Upper lobe of left lung (tissue), 6 donors: ENCODE measurements around the gene IPMK. TPM values are rescaled to one million over a fixed set of nuclear protein-coding genes. Genes with fewer than 3 reads are reported as not detected.

ENCODE experiments used
- ATAC-seq, 2 donors: fragments of 200-7000 bp; cut with Tn5 transposase; one replicate each; pipeline ENCODE4 v1.9.1; 2022; ENCODE audit warnings: mild to moderate bottlenecking in 2 of 2, moderate library complexity in 2 of 2; ENCODE audit not compliant: low FRiP score in 2 of 2
- DNase-seq, 2 donors: peaks; one replicate each; pipeline ENCODE4 v3.0.0-alpha.2; 2019 to 2020
- H3K27ac ChIP-seq, 4 donors: fragments of 200-600 bp; sonication (generic); one replicate each; pipeline ENCODE4 v1.5.1; 2016 to 2019
- H3K27me3 ChIP-seq, 4 donors: fragments of 200-600 bp; sonication (generic); one replicate each; pipeline ENCODE4 v1.5.1; 2017 to 2019
- H3K36me3 ChIP-seq, 4 donors: fragments of 200-600 bp; sonication (generic); one replicate each; pipeline ENCODE4 v1.5.1; 2016 to 2019
- H3K4me1 ChIP-seq, 4 donors: fragments of 200-600 bp; sonication (generic); one replicate each; pipeline ENCODE4 v1.5.1; 2018 to 2019
- H3K4me3 ChIP-seq, 4 donors: fragments of 200-600 bp; sonication (generic); one replicate each; pipeline ENCODE4 v1.5.1; 2017 to 2019; ENCODE audit warnings: mild to moderate bottlenecking in 2 of 4, moderate library complexity in 1 of 4
- H3K9me3 ChIP-seq, 4 donors: fragments of 200-600 bp; sonication (generic); one replicate each; pipeline ENCODE4 v1.5.1; 2018 to 2019
- CTCF ChIP-seq, 6 experiments: fragments of 450-650 bp in 4 of 6; fragments of 200-600 bp in 2 of 6; sonication (generic) in 2 of 6; IDR thresholded peaks; one replicate each; pipeline ENCODE4 v1.5.1; 2016 to 2019; ENCODE audit warnings: antibody characterized with exemption in 6 of 6
- EP300 ChIP-seq, 4 donors: sonication (generic); formaldehyde crosslinking; IDR thresholded peaks; one replicate each; pipeline ENCODE4 v1.5.1; 2017; ENCODE audit warnings: antibody characterized with exemption in 4 of 4, control low read depth in 2 of 4
- POLR2A ChIP-seq, 4 donors: fragments of 450-650 bp; IDR thresholded peaks; one replicate each; pipeline ENCODE4 v1.5.1; 2016 to 2017; ENCODE audit warnings: antibody characterized with exemption in 4 of 4, mild to moderate bottlenecking in 2 of 4
- POLR2AphosphoS5 ChIP-seq, 2 donors: sonication (generic); formaldehyde crosslinking; IDR thresholded peaks; one replicate each; pipeline ENCODE4 v1.5.1; 2017; ENCODE audit warnings: antibody characterized with exemption in 2 of 2
- WGBS, 2 donors: methylation state at CpG; one replicate each; pipeline ENCODE4 v1.1.5; 2017 to 2018; 5-methylcytosine and 5-hydroxymethylcytosine counted together
- total RNA-seq, 6 donors: library from RNA; depleted of rRNA in 4 of 6; stranded (reverse); fragments of >200 nt in 4 of 6; gene quantifications; one replicate each; pipeline versions ENCODE4 v1.1.0 to v1.2.1, GENCODE V29; 2016 to 2021
- donor health status: DM: no; HTN: no; CAD: no; lungs with moderate emphysema.
- donor health status: DM: no; HTN: yes; CAD: no; lungs with severe emphysema.

Gene IPMK
- total RNA-seq, 6 donors from 2014 or later, result 2.6 to 10.7 (median 5.7) TPM

GRCh38 chr10:58304099-58304633, 36.5 kb upstream of the IPMK start:
- no peaks in the 10 kb centered on the region for H3K27me3 ChIP-seq
- WGBS, 2 donors, result 83 to 85% methylated on average over 3 of the region's 3 CpGs
- no peak overlapping the region for H3K4me3 ChIP-seq
- H3K27ac ChIP-seq, result no peak overlapping the region
- no peaks in the 10 kb centered on the region for H3K9me3 ChIP-seq
- TF ChIP-seq EP300 (IDR thresholded peaks at IDR 0.05) (no peak), CTCF (IDR thresholded peaks at IDR 0.05) (no peak), POLR2A (IDR thresholded peaks at IDR 0.05) (no peak), POLR2AphosphoS5 (IDR thresholded peaks at IDR 0.05) (no peak)
- H3K4me1 ChIP-seq, result no peaks in the 10 kb centered on the region
- no peak for DNase-seq
- no peaks in the 10 kb centered on the region for H3K36me3 ChIP-seq
- ATAC-seq, result peak in 1 of 2 donors; percentile 40

GRCh38 chr10:58302254-58302653, 34.6 kb upstream of the IPMK start:
- ATAC-seq, result no peak
- TF ChIP-seq EP300 (IDR thresholded peaks at IDR 0.05) (no peak), POLR2AphosphoS5 (IDR thresholded peaks at IDR 0.05) (no peak), CTCF (IDR thresholded peaks at IDR 0.05) (no peak), POLR2A (IDR thresholded peaks at IDR 0.05) (no peak)
- WGBS, 2 donors, result 53 to 58% methylated on average over 2 of the region's 2 CpGs

GRCh38 chr10:58300676-58301075, 33.0 kb upstream of the IPMK start:
- H3K36me3 ChIP-seq, result no peaks in the 10 kb centered on the region
- TF ChIP-seq POLR2A (IDR thresholded peaks at IDR 0.05) (no peak), EP300 (IDR thresholded peaks at IDR 0.05) (no peak), POLR2AphosphoS5 (IDR thresholded peaks at IDR 0.05) (no peak), CTCF (IDR thresholded peaks at IDR 0.05) (no peak)
- no peak for DNase-seq
- H3K27me3 ChIP-seq, result no peaks in the 10 kb centered on the region
- no peak for ATAC-seq
- no peaks in the 10 kb centered on the region for H3K4me1 ChIP-seq
- H3K9me3 ChIP-seq, result no peaks in the 10 kb centered on the region
- H3K27ac ChIP-seq, result no peak overlapping the region
- H3K4me3 ChIP-seq, result no peak overlapping the region

More at GRCh38 chr10:58302254-58302653, 34.6 kb upstream of the IPMK start:
- Histone ChIP-seq H3K36me3 (no peaks in the 10 kb centered on the region), H3K27ac (no peak overlapping the region), H3K27me3 (no peaks in the 10 kb centered on the region), H3K9me3 (no peaks in the 10 kb centered on the region), H3K4me3 (no peak overlapping the region), H3K4me1 (no peaks in the 10 kb centered on the region)
- DNase-seq, result no peak

DNA sequence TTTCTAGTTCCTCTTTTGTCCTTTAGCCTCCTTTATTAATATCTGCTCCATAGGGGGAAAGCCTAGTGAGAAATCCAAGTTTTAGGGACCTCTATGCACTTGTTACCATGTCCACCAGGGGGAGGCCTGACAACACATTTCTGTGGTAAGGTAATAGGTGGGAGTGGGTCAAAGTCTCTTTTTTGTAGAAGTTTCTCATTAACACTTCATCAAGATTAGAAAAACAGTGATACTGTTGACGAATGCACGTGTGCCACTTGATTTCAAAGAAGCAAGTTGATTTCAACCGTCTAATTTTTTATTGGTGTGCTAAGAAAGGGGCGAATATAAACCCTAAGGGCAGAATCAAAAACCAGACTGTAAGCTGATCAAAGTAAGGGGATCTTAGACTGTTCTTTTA, 31.9 kb upstream of the IPMK start:
- no peaks in the 10 kb centered on the region for H3K27me3 ChIP-seq
- no peak for TF ChIP-seq POLR2AphosphoS5 (IDR thresholded peaks at IDR 0.05)
- peak; percentile 55 to 77 (median 70) for TF ChIP-seq CTCF (IDR thresholded peaks at IDR 0.05)
- TF ChIP-seq POLR2A (IDR thresholded peaks at IDR 0.05), result no peak
- no peak for TF ChIP-seq EP300 (IDR thresholded peaks at IDR 0.05)
- no peak overlapping the region for H3K4me3 ChIP-seq
- H3K9me3 ChIP-seq, result no peaks in the 10 kb centered on the region
- ATAC-seq (peak; percentile 77 to 88), DNase-seq (peak in 1 of 2 donors; percentile 61)
- WGBS, 2 donors, result 16 to 17% methylated on average over 4 of the region's 4 CpGs
- H3K36me3 ChIP-seq, result no peaks in the 10 kb centered on the region
- no peaks in the 10 kb centered on the region for H3K4me1 ChIP-seq
- H3K27ac ChIP-seq, result no peak overlapping the region

DNA sequence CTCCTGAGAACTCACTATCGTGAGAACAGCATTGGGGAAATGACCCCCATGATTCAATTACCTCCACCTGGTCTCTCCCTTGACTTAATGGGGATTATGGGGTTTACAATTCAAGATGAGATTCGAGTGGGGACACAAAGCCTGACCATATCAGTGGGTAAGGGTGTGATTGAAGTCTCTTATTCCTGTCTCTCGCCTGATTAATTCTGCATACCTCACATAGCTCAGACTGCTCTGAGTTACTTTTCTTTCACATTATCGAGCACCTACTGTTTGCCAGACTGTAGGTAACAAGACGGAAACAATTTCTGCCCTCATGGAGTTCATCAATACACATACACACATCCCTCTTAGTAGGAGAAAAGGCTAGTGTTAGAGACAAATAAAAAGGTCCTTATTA, 26.3 kb upstream of the IPMK start:
- TF ChIP-seq POLR2AphosphoS5 (IDR thresholded peaks at IDR 0.05) (no peak), EP300 (IDR thresholded peaks at IDR 0.05) (no peak)
- Histone ChIP-seq H3K27ac (no peak overlapping the region), H3K4me1 (no peaks in the 10 kb centered on the region), H3K9me3 (no peaks in the 10 kb centered on the region), H3K4me3 (no peak overlapping the region), H3K27me3 (no peaks in the 10 kb centered on the region), H3K36me3 (no peaks in the 10 kb centered on the region)
- no peak for ATAC-seq
- no peak for DNase-seq
- WGBS, 2 donors, result 76 to 84% methylated on average over 5 of the region's 5 CpGs
